Endothelial cell of umbilical vein (primary cell): ENCODE data around the gene SRRD. TPM values are rescaled to one million over a fixed set of nuclear protein-coding genes. Genes with fewer than 3 reads are reported as not detected.

Source experiments
- BruUV-seq: library from RNA; stranded (reverse); fragments of 400-500 nt; replicated peaks from 2 replicates; lab custom pipeline; 2021; lab: Mats Ljungman, UMichigan
- CTCF ChIA-PET: fragments of 300-600, 350-600 bp; sonication (Branson Sonifier 250); formaldehyde crosslinking; loops from one replicate; lab custom pipeline; 2021; ENCODE audit warnings: antibody characterized with exemption, inconsistent platforms; lab: Charles Lee
- POLR2A ChIA-PET: fragments of 300-600, 350-600 bp; sonication (Branson Sonifier 250); formaldehyde crosslinking; loops from one replicate; lab custom pipeline; 2021; ENCODE audit warnings: antibody characterized with exemption, inconsistent platforms; lab: Charles Lee
- DNase-seq: peaks from one replicate; pipeline ENCODE4 v3.0.0-alpha.2; 2011; ENCODE audit warnings: low read depth, low spot score
- FAIRE-seq: peaks from 2 replicates; lab custom pipeline; 2011; peaks lifted over from hg19 to GRCh38; lab: Jason Lieb, UNC
- H2AFZ ChIP-seq: 2 replicates; pipeline ENCODE4 v1.6.0; 2012; ENCODE audit warnings: low read depth, low read length, control low read depth, inconsistent platforms
- H3K27ac ChIP-seq: 2 replicates; pipeline ENCODE4 v1.5.1; 2011; ENCODE audit warnings: low read depth, mild to moderate bottlenecking, control low read depth, low read length, moderate library complexity; ENCODE audit not compliant: insufficient read depth
- H3K27me3 ChIP-seq, 2 experiments: 2 replicates each; pipeline versions ENCODE4 v1.6.0 to v1.6.1; 2011; ENCODE audit warnings: low read length in 2 of 2, mixed read lengths in 1 of 2; ENCODE audit not compliant: control insufficient read depth in 2 of 2, insufficient read depth in 2 of 2
- H3K36me3 ChIP-seq, 2 experiments: 2 replicates in 1 of 2; 3 replicates in 1 of 2; pipeline ENCODE4 v1.5.1; 2011; ENCODE audit warnings: low read length in 2 of 2, mild to moderate bottlenecking in 1 of 2, moderate library complexity in 1 of 2; ENCODE audit not compliant: control insufficient read depth in 2 of 2, insufficient read depth in 2 of 2; ENCODE audit errors: extremely low read depth in 1 of 2
- H3K4me1 ChIP-seq: 3 replicates; pipeline ENCODE4 v1.5.1; 2011; ENCODE audit warnings: mild to moderate bottlenecking, low read length; ENCODE audit not compliant: control insufficient read depth, insufficient read depth; ENCODE audit errors: extremely low read depth
- H3K4me2 ChIP-seq: 2 replicates; pipeline ENCODE4 v1.6.1; 2011; ENCODE audit warnings: low read length, control low read depth, mixed read lengths; ENCODE audit not compliant: insufficient read depth
- H3K4me3 ChIP-seq, 3 experiments: fragments of 200-600 bp in 1 of 3; sonication (generic), shearing (Covaris generic) in 1 of 3; replicated peaks in 1 of 3; 2 replicates each; pipeline ENCODE4 v1.5.1; 2011 to 2016; ENCODE audit warnings: control low read depth in 3 of 3, low read length in 3 of 3, mild to moderate bottlenecking in 2 of 3, inconsistent platforms in 1 of 3, low read depth in 1 of 3, moderate library complexity in 1 of 3; ENCODE audit not compliant: insufficient read depth in 1 of 3
- H3K79me2 ChIP-seq: 2 replicates; pipeline ENCODE4 v1.6.0; 2012; ENCODE audit warnings: low read length, inconsistent platforms; ENCODE audit not compliant: control insufficient read depth, insufficient read depth
- H3K9ac ChIP-seq: replicated peaks from 2 replicates; pipeline ENCODE3; 2011; ENCODE audit warnings: low read length, control low read depth; ENCODE audit not compliant: insufficient read depth; ENCODE audit errors: extremely low read depth
- H3K9me1 ChIP-seq: replicated peaks from 3 replicates; pipeline ENCODE4 v1.6.0; 2011; ENCODE audit warnings: mild to moderate bottlenecking, low read length; ENCODE audit not compliant: control insufficient read depth, insufficient read depth; ENCODE audit errors: extremely low read depth
- H3K9me3 ChIP-seq: replicated peaks from 2 replicates; pipeline ENCODE4 v1.5.1; 2012; ENCODE audit warnings: low read length, inconsistent platforms; ENCODE audit not compliant: control insufficient read depth, insufficient read depth
- H4K20me1 ChIP-seq: replicated peaks from 2 replicates; pipeline ENCODE3; 2011; ENCODE audit warnings: mild to moderate bottlenecking, low read length; ENCODE audit not compliant: control insufficient read depth, insufficient read depth; ENCODE audit errors: extremely low read depth
- FOS ChIP-seq: IDR thresholded peaks from 2 replicates; pipeline ENCODE4 v1.6.1; 2011; ENCODE audit warnings: mild to moderate bottlenecking, low read length, moderate library complexity, borderline replicate concordance; ENCODE audit not compliant: insufficient read depth
- JUN ChIP-seq: IDR thresholded peaks from 2 replicates; pipeline ENCODE4 v1.6.1; 2011; ENCODE audit warnings: borderline replicate concordance, low read depth; ENCODE audit not compliant: insufficient read length, insufficient read depth
- dilution Hi-C: fragments of 300-500 bp; cut with MboI; formaldehyde crosslinking; loops from one replicate; pipeline ENCODE4 v1.15.0; 2019; ENCODE audit warnings: low sequenced_read_pairs; ENCODE audit not compliant: extremely low pct_ligation_motif_present
- intact Hi-C: fragments of 100-400 bp; cut with micrococcal nuclease; formaldehyde crosslinking; loops from one replicate; pipeline ENCODE4 v1.10.0; 2022
- polyA plus RNA-seq, 4 experiments: library from polyadenylated mRNA; depleted of rRNA in 3 of 4; stranded (reverse) in 3 of 4; unstranded in 1 of 4; fragments of >200 nt; gene quantifications; 2 replicates each; pipeline versions ENCODE4 v1.2.1 to v1.2.3, GENCODE V29; 2011 to 2012; ENCODE audit warnings: missing spikeins in 1 of 4
- total RNA-seq: library from RNA; stranded (reverse); gene quantifications from 2 replicates; pipeline ENCODE4 v1.2.3, GENCODE V29; 2021

SRRD gene
- total and polyA plus RNA-seq, 2 donors (not counting 3 experiments of a cell fraction or from before 2014, with no cell fraction given): 23.4 to 24.2 TPM

GRCh38 chr22:26541167-26541819 lies 57.6 kb downstream of the SRRD start:
- Histone ChIP-seq H3K27me3 (no peaks in the 10 kb centered on the region), H3K36me3 (peaks cover 0 to 40% of the 10 kb centered on the region in 2 experiments), H4K20me1 (no peaks in the 10 kb centered on the region), H3K9me3 (no peaks in the 10 kb centered on the region), H3K9me1 (no peaks in the 10 kb centered on the region), H2AFZ (no peak overlapping the region), H3K4me3 (no peak overlapping the region), H3K4me1 (no peaks in the 10 kb centered on the region), H3K9ac (no peak overlapping the region), H3K4me2 (no peak overlapping the region), H3K27ac (no peak overlapping the region), H3K79me2 (no peaks in the 10 kb centered on the region)
- TF ChIP-seq JUN (no peak), FOS (no peak)
- dilution Hi-C loops (no loop called here), intact Hi-C loops (no loop called here)
- FAIRE-seq (no peak), DNase-seq (no peak)
- ChIA-PET POLR2A (no interaction called here), CTCF (interaction anchor here (1.5 kb wide), 1 partner anchor 9 kb away, joined by 3 read pairs; no protein-coding TSS in a partner anchor)
- no TSS peak for BruUV-seq

- ChIA-PET POLR2A (no interaction called here), CTCF (interaction anchor here (1.9 kb wide), 1 partner anchor 52 kb away, joined by 5 read pairs; no protein-coding TSS in a partner anchor)
- Histone ChIP-seq H3K27me3 (no peaks in the 10 kb centered on the region), H3K9me1 (no peaks in the 10 kb centered on the region), H3K4me3 (no peak overlapping the region), H3K9ac (no peak overlapping the region), H3K4me1 (no peaks in the 10 kb centered on the region), H3K36me3 (peaks cover 0 to 36% of the 10 kb centered on the region in 2 experiments), H2AFZ (no peak overlapping the region), H3K79me2 (no peaks in the 10 kb centered on the region), H3K4me2 (no peak overlapping the region), H3K27ac (no peak overlapping the region), H4K20me1 (no peaks in the 10 kb centered on the region), H3K9me3 (no peaks in the 10 kb centered on the region)
- dilution Hi-C loops (no loop called here), intact Hi-C loops (no loop called here)
- no peak for DNase-seq
- BruUV-seq: no TSS peak
- TF ChIP-seq JUN: no peak
- no peak for FAIRE-seq
Observed at GRCh38 chr22:26542831-26543230, 59.2 kb downstream of the SRRD start.

Other genes starting within 250 kb of the SRRD start
- 5.5 and 7.8 TPM in 2 replicates for gene ASPHD2, start 54.6 kb upstream of the SRRD start, total RNA-seq
- gene ASPHD2, start 54.6 kb upstream of the SRRD start, polyA plus RNA-seq: 4.8 and 5.3 TPM in 2 replicates
- 29.7 and 34.9 TPM in 2 replicates for gene HPS4, start 94 bp upstream of the SRRD start, total RNA-seq
- gene HPS4, start 94 bp upstream of the SRRD start, polyA plus RNA-seq: 25.8 and 28.4 TPM in 2 replicates
- 49.8 and 54.9 TPM in 2 replicates for gene TFIP11, start 28.6 kb downstream of the SRRD start, total RNA-seq
- gene TFIP11, start 28.6 kb downstream of the SRRD start, polyA plus RNA-seq: 33.5 and 35.7 TPM in 2 replicates
- gene TPST2, start 106.3 kb downstream of the SRRD start, total RNA-seq: 48.4 and 49.4 TPM in 2 replicates
- 121 and 137 TPM in 2 replicates for gene TPST2, start 106.3 kb downstream of the SRRD start, polyA plus RNA-seq
- not detected in 2 replicates for gene CRYBB1, start 134.2 kb downstream of the SRRD start, total RNA-seq
- not detected in 2 replicates for gene CRYBB1, start 134.2 kb downstream of the SRRD start, polyA plus RNA-seq
- gene CRYBA4, start 138.1 kb downstream of the SRRD start, total RNA-seq: not detected in 2 replicates
- not detected in 2 replicates for gene CRYBA4, start 138.1 kb downstream of the SRRD start, polyA plus RNA-seq
- gene MIAT, start 173.7 kb downstream of the SRRD start, total RNA-seq: 0.53 and 0.80 TPM in 2 replicates
- 0.03 and 0.05 TPM in 2 replicates for gene MIAT, start 173.7 kb downstream of the SRRD start, polyA plus RNA-seq